NCI-H2029 treated with DMSO at 0.1 percent for 48 hours (cell line): ENCODE measurements around the gene MCEE.
"Not testable (repeated sequence)": the region's sequence is repeated elsewhere in the genome, so short reads cannot be mapped to it uniquely, and the experiment has no call there.

Source experiments
- DNase-seq: peaks from one replicate; lab custom pipeline; 2025; lab: John Stamatoyannopoulos, UW

The MCEE gene

DNA sequence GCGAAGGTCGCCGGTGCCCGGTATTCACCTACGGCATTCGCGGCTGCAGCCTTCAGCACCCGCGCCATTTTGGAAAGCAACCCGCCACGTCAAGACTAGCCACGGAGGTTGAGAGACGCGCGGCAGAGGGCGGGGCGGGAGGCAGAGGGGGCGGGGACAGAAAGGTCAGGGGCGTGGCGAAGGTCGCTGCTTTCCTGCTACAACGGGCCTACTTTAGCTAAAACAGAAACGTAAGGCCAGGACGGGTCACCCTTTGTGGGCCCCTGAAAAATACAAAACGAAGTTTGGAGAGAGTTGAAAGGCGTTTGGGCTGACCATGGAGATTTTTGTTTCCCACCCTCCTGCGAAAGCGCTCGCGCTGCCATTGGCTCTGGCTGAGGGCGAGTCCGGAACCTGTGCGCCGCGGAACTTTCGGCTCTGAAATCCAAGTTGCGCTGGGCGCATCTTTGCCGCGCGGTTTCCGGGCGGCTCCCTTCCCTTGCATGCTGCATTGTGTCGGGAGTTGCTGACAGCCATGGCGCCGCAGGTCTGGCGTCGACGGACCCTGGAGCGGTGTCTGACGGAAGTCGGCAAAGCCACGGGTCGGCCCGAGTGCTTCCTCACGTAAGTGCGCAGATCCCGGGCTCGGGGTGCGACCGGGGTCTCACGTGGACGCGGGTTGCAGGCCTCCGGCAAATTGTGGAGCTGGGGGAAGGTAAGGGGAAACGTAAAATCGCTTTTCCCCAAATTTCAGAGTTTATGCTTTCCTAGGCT is at the start of gene MCEE, which contains the start of gene MPHOSPH10:
Gene MCEE, minus strand, starts transcription at position 78 of the 753 bp plus-strand sequence. Its CDS starts 10 bp downstream, at position 68.
Gene MPHOSPH10, plus strand, starts transcription at position 483 of the 753 bp plus-strand sequence. Its CDS starts 32 bp downstream, at position 515.
- peak; percentile 86 for DNase-seq

DNA sequence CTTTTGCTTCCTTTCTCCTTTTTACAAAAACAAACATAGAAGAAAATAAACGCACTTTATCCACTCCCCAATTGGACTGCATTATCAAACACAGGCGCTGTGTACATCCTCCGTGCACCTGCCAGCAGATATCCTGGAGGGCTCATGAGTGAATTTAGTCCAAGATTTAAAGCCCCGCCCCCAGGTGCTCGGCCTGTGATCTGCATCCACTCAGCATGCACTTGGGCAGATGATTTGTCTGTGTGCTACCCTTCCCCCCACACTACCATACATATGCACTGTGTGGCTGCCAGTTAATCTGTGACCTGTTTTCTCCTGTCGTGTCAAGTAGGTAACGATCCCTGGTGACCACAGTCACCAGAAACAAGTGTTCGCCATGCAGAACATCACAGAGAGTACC is 48.8 kb upstream of the MCEE start:
- peak; percentile 59 for DNase-seq

DNA sequence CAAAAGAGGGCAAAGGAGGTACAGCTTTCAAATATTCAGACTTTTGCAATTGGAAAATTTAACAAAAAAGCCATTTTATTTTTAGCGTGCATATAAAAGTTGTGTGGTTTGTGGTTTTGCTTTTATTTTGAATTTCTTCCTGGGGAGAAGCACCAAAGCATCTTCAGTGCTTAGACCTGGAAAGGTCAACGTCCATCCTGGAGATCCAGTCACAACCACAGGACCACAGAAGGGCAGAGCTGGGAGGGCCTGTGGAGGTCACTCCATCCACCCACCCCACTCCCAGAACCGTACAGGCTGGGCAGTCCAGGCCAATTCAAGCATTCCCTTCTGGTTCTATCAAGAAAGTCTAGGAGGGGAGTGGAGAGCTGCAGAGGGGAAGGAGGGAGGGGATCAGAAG is 44.2 kb upstream of the MCEE start:
- no peak for DNase-seq

DNA sequence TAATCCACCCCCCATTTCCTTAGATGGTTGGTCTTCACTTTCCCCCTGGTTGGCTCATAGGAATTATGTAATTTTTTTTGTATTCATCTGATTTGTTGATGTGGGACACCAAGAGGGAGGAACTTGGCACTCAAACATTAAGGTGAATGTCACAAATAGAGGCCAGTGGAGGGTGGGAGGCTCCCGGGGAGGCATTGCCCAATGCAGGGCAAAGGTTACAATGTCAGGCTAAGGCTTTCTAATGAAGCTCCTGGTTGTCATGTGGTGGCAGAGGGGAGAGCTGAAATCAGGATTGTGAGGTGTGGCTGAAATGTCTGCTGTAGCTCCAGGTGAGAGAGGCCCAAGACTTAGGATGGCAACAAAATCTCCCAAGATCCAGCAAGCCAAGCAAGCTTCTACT is 43.1 kb upstream of the MCEE start:
- no peak for DNase-seq

DNA sequence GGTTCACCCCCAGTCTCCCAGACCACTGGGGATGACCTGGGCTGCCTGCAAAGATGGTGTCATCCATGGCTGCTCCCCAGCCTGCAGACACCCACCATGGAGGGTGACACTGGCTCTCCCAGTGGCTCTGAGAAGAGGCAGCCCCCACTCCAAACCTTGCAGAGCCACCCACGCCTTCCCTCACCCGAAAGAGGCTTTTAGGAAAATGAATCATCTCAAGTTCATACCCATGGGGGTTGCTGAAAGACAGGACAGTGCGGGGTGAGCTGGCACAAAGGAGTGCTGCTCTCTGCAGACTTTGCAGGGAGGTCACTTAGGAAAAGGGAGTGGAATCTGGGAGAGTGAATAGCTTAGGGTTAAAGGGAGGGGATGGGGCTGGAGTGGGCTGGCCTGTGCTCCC is 36.8 kb upstream of the MCEE start:
- DNase-seq, result no peak

DNA sequence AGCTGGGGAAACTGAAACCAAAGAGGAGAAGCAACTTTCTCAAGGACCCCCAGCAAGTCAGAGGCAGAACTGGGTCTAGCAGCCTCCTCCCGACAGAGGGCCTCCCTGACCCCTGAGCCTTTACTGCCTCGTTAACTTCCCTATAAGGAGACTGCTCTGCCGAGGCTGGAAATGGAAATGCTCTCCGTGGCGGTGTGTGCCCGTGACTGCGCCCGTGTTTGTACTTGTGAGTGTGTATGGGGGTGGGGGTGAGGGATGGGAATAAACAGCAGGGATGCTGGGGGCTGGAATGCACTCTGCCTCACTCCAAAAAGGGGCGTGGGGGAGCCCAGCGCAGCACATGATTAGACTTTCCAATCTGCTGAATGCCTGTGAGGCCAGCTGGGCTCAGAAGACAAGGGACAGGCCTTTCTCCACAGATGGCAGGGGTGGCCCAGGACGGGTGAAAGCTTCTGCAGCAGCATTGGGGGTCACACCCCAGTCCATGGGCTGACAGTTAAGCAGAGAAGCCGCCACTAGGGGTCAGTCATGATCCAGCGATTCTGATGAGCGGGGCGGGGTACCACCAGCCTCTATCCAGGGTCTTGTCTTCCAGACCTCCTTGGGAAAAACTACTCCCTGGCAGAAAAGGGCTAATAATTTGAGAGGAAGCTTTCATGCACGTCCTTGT is 27.2 kb upstream of the MCEE start:
- DNase-seq, result no peak

DNA sequence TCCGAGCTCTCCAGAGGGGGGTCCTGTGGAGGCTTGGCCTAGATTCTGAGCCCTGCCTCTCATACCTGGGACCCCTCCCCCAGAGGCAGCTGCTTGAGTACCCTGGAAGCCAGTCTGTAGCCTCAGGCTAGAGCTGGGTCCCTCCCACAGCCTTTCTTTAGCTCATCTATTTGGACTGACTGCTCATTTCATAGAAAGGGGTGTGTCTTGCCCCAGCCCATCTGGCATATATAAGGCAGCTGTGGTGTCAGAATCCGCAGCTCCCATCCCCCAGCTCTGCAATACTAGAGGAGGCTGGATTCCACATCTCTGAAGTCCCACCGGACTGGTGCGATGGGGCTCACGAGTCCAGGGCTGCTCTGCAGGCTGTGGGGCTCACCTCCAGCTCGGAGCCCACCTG is 26.5 kb upstream of the MCEE start:
- DNase-seq, result no peak

DNA sequence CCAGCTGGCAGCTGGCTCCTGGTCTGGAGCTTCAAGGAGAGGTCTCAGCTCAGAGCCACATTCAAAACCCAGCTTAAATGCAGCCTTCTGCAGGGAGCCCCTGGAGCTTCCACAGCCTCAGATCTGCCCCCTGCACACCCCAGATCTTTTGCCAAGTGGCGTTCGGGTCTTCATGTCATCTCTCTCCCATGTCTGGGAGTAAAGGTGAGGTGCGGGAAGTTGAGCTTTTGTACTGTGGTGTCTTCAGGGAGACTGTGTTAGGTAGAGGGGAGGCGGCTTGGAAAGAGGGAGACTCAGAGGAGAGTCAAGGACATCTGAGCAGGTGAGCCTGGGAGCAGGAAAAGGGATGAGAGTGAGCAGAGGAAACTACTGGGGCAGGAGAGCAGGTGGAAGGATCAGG is 25.8 kb upstream of the MCEE start:
- DNase-seq, result no peak

DNA sequence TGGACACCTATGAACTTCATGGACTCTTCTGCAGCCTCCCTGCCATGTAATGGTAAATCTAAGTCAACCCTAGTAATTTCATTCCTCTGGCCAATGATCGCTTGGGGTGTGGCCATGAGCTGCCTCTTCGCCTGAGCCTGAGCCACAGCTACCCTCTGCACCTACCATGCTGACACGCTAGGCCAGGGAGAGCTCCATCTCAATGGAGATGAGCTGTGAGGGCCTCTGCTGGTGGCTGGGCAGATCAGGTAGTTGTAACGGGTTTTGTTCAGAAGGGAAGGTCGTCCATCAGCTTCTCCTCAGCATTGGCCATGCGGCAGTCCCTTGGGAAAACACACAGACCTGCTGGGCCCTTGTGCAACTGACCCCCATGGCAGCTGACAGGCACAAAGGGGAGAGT is 24.8 kb upstream of the MCEE start:
- DNase-seq, result no peak

DNA sequence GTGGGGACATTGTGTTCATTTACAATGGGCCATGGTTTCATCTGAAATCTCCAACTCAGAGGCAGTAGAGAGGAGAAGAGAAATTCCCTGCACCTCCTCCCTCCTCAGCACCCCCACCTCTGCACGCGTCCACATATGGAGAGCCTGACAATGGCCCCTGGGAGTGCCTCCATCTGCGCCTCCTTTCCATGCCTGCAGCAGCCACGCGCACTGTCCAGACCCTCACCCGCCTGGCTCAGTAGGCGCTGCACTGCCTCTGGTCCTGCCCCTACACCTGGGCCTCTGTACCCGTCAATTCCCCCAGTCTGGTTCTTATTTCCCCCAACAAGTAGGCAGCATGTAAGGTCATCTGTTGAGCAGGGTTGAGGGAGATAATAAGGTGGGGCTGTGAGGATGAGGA is 24.2 kb upstream of the MCEE start:
- no peak for DNase-seq

DNA sequence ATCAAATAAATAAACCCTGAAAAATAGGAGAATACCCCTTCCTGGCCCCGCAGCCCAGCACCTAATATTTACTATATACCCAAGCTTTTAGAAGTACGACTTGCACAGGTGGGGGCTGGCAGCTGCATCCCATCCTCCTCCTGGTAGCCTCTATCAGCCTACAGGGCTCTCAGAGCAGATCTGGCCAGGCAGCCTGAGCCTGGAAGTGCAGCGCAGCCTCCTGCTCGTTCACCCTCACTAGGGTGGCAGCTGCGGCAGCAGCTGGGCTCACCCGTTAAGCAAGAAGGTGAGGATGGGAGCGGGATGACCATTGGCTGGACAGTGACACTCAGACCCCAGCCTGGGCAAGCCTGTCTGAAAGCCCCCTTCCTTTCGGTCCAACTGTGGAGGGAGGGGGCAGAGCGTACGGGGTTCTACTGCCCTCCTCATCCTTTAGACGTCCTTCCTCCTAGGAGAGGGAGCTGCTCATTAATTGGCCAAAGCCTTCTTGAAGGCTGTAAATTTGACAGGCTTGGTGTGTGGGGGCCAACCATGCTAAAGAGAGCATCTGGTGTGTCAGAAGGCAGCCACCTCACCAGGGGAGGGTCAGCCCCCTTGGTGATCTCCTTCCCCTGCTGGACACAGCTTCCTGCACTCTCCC is 23.7 kb upstream of the MCEE start:
- no peak for DNase-seq

DNA sequence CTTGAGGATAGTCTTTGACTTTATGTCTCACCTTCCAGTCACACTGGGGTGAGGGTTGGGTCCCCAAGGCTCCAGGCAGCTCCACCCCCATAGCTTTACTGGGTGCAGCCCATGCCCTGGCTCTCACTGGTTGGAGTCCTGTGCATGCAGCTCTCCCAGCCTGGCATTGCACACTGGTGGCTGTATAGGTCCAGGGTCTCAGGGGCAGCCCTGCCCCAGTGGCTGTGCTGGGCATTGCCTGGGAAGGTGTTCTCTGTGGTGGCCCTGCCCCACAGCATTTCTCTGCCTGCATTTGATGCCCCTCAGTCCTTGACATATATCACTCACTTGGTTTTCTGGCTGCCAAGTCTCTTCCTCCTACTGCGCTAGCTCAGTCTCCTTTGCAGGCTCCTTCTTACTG is 21.6 kb upstream of the MCEE start:
- DNase-seq, result no peak

DNA sequence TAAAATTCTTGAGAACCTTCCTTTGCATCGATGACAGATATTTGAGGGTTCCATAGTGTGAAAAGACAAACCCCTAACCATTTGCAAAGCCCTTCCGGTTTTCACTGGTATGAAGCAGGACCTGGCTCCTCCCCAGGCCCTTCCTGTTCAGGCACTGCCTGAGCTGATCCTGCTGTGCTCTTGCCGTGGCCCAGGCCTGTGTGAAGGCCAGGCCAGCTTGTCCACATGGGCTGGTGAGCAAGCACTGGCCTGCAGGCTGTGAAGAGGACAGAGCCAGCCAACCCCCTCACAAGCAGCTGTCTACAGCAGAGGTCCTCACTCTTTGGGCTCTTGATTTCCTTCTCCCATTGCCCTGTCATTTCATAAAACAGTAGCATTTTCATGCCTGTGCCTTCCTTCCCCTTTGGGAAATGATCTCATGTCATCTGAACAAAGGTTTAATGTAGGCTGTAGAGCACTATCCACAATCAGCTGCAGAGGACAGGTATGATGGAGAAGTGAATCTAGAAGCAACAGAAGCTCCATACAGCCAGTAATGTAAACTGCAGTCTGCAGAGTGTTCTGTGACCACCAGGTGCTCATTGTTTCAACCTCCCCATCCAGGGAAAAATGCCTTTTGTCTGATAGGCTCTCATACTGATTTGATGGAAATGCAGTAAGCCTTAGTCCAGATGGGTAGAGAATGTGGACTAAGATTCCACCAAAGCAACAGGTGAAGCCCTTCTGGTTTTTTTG is 20.2 kb upstream of the MCEE start:
- DNase-seq, result no peak

DNA sequence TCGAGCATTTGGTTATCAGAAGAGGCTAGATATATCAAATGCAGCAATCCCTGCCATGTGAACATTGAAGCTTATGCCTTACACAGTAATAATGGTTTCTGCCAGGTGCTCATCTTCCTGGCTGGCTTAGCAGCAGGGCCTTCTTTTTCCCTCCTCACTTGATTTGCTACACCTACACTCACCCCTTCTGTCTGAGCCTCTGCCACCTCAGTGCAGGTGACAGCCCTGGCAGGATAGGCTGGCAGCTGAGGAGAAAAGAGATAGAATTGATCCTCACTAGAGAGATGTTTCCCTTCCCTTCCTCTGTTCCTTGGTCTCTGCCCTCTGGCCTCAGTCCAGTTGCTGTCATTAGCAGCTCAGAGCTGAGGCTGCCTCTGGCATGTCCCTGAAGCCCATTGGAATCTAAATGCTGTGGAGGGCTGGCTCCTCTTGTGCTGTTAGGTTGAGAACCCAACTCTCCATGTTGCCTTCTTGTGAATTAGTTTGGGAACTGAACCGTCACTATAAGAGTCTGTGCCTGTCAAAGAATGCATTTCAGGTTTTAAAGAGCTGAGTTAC is 18.6 kb upstream of the MCEE start:
- DNase-seq, result no peak

DNA sequence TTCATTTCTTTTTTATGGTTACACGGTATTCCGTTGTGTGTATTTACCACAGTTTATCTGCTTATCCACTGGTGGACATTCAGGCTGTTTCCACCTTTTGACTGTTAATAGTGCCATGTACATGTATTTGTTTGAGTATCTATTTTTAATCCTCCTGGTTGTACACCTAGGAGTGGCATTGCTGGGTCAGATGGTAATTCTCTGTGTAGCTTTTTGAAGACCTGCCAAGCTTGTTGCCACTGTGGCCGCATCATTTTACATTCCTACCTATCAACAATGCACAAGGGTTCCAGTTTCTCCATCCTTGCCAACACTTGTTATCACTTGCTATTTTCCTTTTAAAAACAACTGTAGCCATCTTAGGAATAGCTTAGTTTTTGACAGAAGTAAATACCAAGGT is 13.8 kb upstream of the MCEE start:
- DNase-seq, result no peak

DNA sequence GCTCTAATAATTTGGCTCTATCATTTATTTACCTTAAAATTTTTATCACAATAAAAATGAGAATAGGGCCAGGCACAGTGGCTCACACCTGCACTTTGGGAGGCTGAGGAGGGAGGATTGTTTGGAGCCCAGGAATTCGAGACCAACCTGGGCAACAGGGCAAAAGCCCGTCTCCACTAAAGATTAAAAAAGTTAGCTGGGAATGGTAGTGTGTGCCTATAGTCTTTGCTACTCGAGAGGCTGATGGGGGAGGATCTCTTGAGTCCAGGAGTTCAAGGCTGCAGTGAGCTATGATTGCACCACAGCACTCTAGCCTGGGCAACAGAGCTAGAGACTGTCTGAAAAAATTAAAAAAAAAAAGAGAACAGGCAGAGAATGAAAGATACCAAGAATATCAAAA is 6.1 kb upstream of the MCEE start:
- DNase-seq, result no peak

DNA sequence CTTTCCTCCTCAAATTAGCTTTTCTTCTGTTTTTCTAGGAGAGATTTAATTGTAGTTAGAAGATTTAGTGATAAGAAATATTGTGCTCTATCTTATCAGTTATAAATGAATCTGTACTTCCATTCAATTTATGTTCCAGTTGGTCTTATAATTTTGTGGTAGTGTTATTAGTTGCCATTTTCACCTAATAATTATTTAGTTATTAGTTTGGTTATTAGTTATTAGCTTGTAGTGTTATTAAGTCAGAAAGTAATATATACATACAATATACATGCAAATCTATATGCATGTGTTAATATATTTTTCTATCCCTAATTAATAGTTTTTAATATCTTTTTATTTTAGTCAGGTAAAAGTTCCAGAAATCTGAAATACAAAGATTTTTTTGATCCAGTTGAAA is 3.6 kb upstream of the MCEE start:
- DNase-seq, result no peak

DNA sequence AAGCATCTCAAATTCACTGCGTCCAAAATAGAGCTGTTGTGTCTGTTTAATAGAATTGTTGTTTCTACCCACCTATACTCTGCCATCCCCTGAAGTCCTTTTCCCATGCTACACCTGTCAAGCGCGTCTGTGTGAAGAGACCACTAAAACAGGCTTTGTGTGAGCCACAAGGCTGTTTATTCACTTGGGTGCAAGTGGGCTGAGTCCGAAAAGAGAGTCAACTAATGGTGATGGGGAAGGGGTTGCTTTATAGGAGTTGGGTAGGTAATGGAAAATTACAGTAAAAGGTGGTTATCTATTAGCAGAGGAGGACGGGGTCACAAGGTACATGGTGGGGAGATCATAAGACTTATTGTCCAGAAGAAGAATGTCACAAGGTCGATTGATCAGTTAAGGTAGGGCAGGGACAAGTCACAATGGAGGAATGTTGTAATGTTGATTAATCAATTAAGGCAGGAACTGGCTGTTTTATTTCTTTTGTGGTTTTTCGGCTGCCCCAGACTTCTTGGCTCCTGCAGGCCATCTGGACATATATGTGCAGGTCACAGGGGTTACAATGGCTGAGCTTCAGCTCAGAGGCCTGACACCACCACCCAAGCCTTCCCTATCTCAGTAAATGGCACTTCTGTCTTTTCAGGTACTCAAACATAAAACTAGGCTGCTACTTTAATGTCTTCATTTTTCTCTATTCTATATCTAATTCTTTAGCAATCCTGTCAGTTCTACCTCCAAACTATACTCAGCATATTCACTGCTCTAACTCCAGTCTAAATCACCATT is 1.5 kb upstream of the MCEE start:
- not testable (repeated sequence) for DNase-seq

DNA sequence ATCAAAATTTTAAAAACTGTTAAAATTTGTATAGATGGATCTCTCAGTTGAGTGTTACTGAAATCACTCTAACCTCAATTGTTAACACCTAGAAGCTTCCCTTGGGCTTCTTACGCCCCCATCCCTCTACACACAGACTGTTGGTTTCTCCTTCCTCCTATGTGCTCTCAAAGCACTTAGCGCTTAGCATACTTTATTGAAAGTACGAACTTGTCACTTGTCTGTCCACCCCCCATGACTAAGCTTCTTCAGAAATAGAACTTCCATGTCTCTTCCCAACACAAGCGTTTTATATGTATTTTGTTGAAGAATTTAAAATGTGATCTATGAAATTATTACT is 846 bp upstream of the MCEE start:
- DNase-seq, result no peak

DNA sequence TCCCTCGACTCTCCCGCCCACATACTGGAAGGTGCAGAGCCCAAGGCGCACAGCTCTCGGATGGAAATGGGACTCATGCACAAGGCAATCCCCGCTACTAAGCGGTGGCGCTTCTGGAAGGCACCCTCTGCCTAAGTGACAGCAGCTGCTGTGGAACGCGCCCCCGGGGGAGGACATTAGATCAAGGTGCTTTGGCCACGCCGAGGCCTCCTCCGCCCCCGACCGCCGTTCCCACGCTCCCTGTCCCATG is 202 bp downstream of the MCEE start:
- peak; percentile 54 for DNase-seq

DNA sequence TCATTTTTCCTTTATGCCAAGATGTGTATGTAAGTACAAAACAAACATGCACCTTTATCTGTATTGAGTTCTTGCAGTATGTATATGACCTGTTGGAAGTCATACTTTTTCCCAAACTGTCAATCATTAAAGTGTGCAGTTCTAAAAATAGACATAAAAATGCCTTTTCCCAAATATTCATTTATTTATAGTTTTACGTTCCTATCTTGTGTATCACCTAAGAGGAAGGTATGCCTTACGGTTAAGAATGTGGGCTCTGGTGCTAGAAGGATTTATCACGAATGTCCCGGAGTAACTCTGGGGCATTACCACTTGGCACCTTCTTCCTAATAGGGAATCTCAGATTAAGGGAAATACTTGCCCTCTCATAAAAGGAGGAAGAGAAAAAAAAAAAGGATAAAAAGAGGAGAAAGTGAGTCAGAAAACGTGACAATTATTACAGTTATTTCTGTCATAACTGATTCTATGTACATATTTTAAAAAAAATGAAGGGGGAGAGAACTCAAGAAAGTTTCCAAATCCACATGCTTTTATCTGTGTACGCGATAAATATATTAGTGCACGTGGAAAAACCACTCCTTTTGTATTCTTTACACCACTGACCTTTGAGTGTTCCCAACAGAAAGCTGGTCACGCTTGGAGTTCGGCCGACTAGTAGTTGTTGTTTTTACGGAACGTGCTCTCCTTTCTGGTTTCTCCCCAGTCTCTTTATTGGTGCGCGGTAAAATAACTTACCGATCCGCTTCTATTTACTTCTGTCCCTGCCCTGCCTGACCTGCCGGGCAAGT is 721 bp downstream of the MCEE start:
- no peak for DNase-seq
